DOHH2 (cell line): ENCODE data around the gene FMO1.

Source experiments
- H3F3A ChIP-seq: fragments of 200-600 bp; sonication (generic), shearing (Covaris generic); 2 replicates; pipeline ENCODE4 v1.6.0; 2016; ENCODE audit warnings: antibody characterized with exemption, mild to moderate bottlenecking; ENCODE audit not compliant: control insufficient read depth, insufficient read depth
- H3K27ac ChIP-seq: fragments of 200-600 bp; sonication (generic); 2 replicates; pipeline ENCODE4 v1.5.1; 2014; ENCODE audit warnings: low read depth, mild to moderate bottlenecking, low read length, moderate library complexity
- H3K27me3 ChIP-seq: fragments of 200-600 bp; sonication (generic); 2 replicates; pipeline ENCODE4 v1.6.1; 2014; ENCODE audit warnings: mild to moderate bottlenecking, low read length, mixed read lengths; ENCODE audit not compliant: control insufficient read depth
- H3K36me3 ChIP-seq: fragments of 200-600 bp; sonication (generic); 2 replicates; pipeline ENCODE4 v1.6.1; 2014; ENCODE audit warnings: mild to moderate bottlenecking, low read length, moderate library complexity, mixed read lengths; ENCODE audit not compliant: control insufficient read depth
- H3K4me1 ChIP-seq: fragments of 200-600 bp; sonication (generic); 2 replicates; pipeline ENCODE4 v1.6.1; 2014; ENCODE audit warnings: mild to moderate bottlenecking, low read length, mixed read lengths; ENCODE audit not compliant: control insufficient read depth
- H3K4me2 ChIP-seq: fragments of 200-600 bp; sonication (generic); 2 replicates; pipeline ENCODE4 v1.6.0; 2014; ENCODE audit warnings: mild to moderate bottlenecking, low read length, moderate library complexity
- H3K4me3 ChIP-seq: fragments of 200-600 bp; sonication (generic); 2 replicates; pipeline ENCODE4 v1.5.1; 2014; ENCODE audit warnings: mild to moderate bottlenecking, low read length, mixed read lengths
- H3K79me2 ChIP-seq: fragments of 200-600 bp; sonication (generic); 2 replicates; pipeline ENCODE4 v1.6.1; 2014; ENCODE audit warnings: mild to moderate bottlenecking, low read length, mixed read lengths; ENCODE audit not compliant: control insufficient read depth
- H3K9me2 ChIP-seq: fragments of 200-600 bp; sonication (generic); replicated peaks from 2 replicates; pipeline ENCODE4 v1.6.1; 2014; ENCODE audit warnings: mild to moderate bottlenecking, low read length, mixed read lengths; ENCODE audit not compliant: control insufficient read depth
- H3K9me3 ChIP-seq: fragments of 200-600 bp; sonication (generic); 2 replicates; pipeline ENCODE4 v1.6.1; 2014; ENCODE audit warnings: antibody characterized with exemption, low read length, mixed read lengths; ENCODE audit not compliant: control insufficient read depth, insufficient read depth
- H4K20me1 ChIP-seq: fragments of 200-600 bp; sonication (generic); 2 replicates; pipeline ENCODE4 v1.6.0; 2014; ENCODE audit warnings: low read depth, mild to moderate bottlenecking, antibody characterized with exemption, low read length, moderate library complexity; ENCODE audit not compliant: control insufficient read depth, insufficient read depth
- EZH2phosphoT487 ChIP-seq: fragments of 200-600 bp; sonication (generic); IDR thresholded peaks from 2 replicates; pipeline ENCODE4 v1.6.1; 2017; ENCODE audit warnings: borderline replicate concordance, mild to moderate bottlenecking, antibody characterized with exemption, low read length, moderate library complexity, mixed read lengths
- TF ChIP-seq, protein P1 (sequence below): fragments of 200-600 bp; sonication (generic); IDR thresholded peaks from one replicate; pipeline ENCODE4 v1.5.1; 2014; ENCODE audit warnings: antibody characterized with exemption, mild to moderate bottlenecking, low read depth, low read length; ENCODE audit not compliant: poor library complexity, severe bottlenecking

Gene FMO1

DNA sequence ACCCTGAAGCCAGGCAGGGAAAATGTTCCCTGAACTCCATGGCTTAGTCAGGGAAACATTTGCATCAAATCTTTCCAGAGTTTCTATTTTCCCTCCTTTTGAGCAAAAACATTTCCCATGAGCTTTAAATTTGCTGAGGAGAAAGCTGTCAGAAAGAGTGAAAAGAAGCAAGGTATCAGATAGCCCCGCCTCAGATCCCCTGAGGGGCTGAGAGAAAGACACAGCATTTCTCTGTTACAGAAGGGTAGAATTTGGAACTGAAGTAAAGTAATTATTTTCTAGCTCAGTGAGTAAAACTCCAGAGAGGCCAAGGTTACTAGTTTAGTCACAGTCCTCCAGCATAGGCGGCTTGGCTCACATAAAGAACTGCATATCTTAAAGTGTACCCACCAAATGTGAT, 10.6 kb downstream of the FMO1 start:
- H3K27me3 ChIP-seq = no peaks in the 10 kb centered on the region
- no peaks in the 10 kb centered on the region for H3K4me1 ChIP-seq
- H3K79me2 ChIP-seq = no peaks in the 10 kb centered on the region
- TF ChIP-seq, protein P1, sequence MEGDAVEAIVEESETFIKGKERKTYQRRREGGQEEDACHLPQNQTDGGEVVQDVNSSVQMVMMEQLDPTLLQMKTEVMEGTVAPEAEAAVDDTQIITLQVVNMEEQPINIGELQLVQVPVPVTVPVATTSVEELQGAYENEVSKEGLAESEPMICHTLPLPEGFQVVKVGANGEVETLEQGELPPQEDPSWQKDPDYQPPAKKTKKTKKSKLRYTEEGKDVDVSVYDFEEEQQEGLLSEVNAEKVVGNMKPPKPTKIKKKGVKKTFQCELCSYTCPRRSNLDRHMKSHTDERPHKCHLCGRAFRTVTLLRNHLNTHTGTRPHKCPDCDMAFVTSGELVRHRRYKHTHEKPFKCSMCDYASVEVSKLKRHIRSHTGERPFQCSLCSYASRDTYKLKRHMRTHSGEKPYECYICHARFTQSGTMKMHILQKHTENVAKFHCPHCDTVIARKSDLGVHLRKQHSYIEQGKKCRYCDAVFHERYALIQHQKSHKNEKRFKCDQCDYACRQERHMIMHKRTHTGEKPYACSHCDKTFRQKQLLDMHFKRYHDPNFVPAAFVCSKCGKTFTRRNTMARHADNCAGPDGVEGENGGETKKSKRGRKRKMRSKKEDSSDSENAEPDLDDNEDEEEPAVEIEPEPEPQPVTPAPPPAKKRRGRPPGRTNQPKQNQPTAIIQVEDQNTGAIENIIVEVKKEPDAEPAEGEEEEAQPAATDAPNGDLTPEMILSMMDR = no peak
- no peak for TF ChIP-seq EZH2phosphoT487
- no peak overlapping the region for H3K4me3 ChIP-seq
- no peak overlapping the region for H3K27ac ChIP-seq
- H3K4me2 ChIP-seq = no peak overlapping the region
- H3K36me3 ChIP-seq = no peaks in the 10 kb centered on the region
- H4K20me1 ChIP-seq = no peaks in the 10 kb centered on the region
- H3K9me3 ChIP-seq = no peaks in the 10 kb centered on the region
- H3K9me2 ChIP-seq = no peaks in the 10 kb centered on the region
- no peaks in the 10 kb centered on the region for H3F3A ChIP-seq

DNA sequence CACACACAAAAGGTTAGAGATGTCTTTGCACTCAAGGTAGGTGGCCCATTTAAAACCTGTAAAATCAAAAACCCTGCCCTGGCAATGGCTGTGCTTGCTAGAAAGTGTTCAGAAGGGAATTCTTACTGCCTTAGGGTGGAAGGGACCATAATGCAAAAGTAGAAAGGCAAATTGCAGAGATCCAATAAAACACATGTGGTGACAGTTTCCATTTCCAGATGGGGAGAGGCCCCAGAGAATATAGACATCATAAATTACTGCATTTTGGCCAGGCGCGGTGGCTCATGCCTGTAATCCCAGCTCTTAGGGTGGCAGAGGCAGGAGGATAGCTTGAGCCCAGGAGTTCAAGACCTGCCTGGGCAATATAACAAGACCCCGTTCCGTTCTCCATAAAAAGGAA, 13.0 kb downstream of the FMO1 start:
- no peaks in the 10 kb centered on the region for H3K4me1 ChIP-seq
- H3K79me2 ChIP-seq = no peaks in the 10 kb centered on the region
- TF ChIP-seq, protein P1 = no peak
- no peak for TF ChIP-seq EZH2phosphoT487
- H4K20me1 ChIP-seq = no peaks in the 10 kb centered on the region
- no peaks in the 10 kb centered on the region for H3K9me2 ChIP-seq
- H3K4me2 ChIP-seq = no peak overlapping the region
- H3F3A ChIP-seq = no peaks in the 10 kb centered on the region
- H3K27me3 ChIP-seq = no peaks in the 10 kb centered on the region
- no peak overlapping the region for H3K27ac ChIP-seq
- no peaks in the 10 kb centered on the region for H3K36me3 ChIP-seq
- H3K9me3 ChIP-seq = no peaks in the 10 kb centered on the region
- no peak overlapping the region for H3K4me3 ChIP-seq

DNA sequence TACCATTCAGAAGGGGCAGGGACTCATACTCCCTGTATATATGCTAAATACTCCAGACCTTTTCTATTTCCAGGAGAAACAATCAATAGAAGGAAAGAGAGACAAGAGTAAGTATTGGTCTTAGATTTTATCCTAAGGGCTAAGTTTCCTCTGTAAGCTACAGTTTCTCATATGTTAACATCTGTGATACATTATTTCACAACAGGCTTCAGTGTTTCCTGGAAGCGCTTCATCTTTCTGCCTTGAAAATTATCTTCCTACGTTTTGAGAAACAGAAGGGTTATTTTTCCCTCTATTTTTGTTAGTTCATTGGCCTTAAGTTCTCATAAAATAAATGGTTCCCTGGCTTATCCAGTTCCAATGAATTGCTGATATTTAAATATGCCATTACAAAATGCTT, 15.6 kb downstream of the FMO1 start:
- H4K20me1 ChIP-seq = no peaks in the 10 kb centered on the region
- H3K9me2 ChIP-seq = no peaks in the 10 kb centered on the region
- H3K4me1 ChIP-seq = no peaks in the 10 kb centered on the region
- no peak overlapping the region for H3K27ac ChIP-seq
- H3K27me3 ChIP-seq = no peaks in the 10 kb centered on the region
- no peak overlapping the region for H3K4me3 ChIP-seq
- H3K36me3 ChIP-seq = no peaks in the 10 kb centered on the region
- no peaks in the 10 kb centered on the region for H3F3A ChIP-seq
- H3K9me3 ChIP-seq = no peaks in the 10 kb centered on the region
- no peaks in the 10 kb centered on the region for H3K79me2 ChIP-seq
- no peak for TF ChIP-seq EZH2phosphoT487
- TF ChIP-seq, protein P1 = no peak
- H3K4me2 ChIP-seq = no peak overlapping the region

DNA sequence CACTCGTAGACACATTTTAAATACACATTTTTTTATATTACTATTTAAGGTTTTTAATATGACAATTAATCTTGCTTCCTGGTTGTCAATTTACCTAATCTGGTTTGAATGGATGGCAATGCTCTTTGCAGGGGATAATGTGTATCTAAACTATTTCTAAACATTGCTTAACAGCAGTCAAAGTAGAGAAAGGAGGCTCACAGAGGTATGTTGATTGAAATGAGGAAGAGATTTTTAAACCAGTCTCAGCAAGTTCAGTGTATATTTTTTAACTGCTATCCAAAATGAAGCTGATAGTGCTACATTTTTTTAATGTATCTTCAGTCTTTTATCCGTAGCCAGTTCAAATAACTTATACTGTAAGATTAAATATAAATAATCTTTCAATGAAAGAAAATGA, 17.4 kb downstream of the FMO1 start:
- Histone ChIP-seq H3K4me1 (no peaks in the 10 kb centered on the region), H3K27me3 (no peaks in the 10 kb centered on the region), H3K4me3 (no peak overlapping the region), H3K27ac (no peak overlapping the region), H3K9me3 (no peaks in the 10 kb centered on the region), H3K79me2 (no peaks in the 10 kb centered on the region), H4K20me1 (no peaks in the 10 kb centered on the region), H3K9me2 (no peaks in the 10 kb centered on the region), H3K4me2 (no peak overlapping the region), H3F3A (no peaks in the 10 kb centered on the region), H3K36me3 (no peaks in the 10 kb centered on the region)
- no peak for TF ChIP-seq EZH2phosphoT487
- TF ChIP-seq, protein P1 = no peak
